Activated B cell treated with CpG ODN at 0.5 μM for 24 hours (primary cell): ENCODE data around the gene KDM5A. TPM values are rescaled to one million over a fixed set of nuclear protein-coding genes. Genes with fewer than 3 reads are reported as not detected.

Experiments
- ATAC-seq: fragments of 200-7000 bp; cut with Tn5 transposase; one replicate; pipeline ENCODE4 v1.10.0; 2021; ENCODE audit warnings: low read depth, mild to moderate bottlenecking, moderate library complexity
- CTCF ChIA-PET: fragments of 350-600 bp; sonication (Branson Sonifier 250); formaldehyde crosslinking; loops from one replicate; lab custom pipeline; 2021; ENCODE audit warnings: antibody characterized with exemption; lab: Charles Lee
- POLR2A ChIA-PET: fragments of 350-600 bp; sonication (Branson Sonifier 250); formaldehyde crosslinking; loops from one replicate; lab custom pipeline; 2021; ENCODE audit warnings: antibody characterized with exemption; lab: Charles Lee
- DNase-seq: peaks from one replicate; pipeline ENCODE4 v3.0.0; 2022
- H3K27ac Mint-ChIP-seq: one replicate; pipeline ENCODE4 v1.8.0; 2020; ENCODE audit warnings: mixed read lengths
- H3K27me3 Mint-ChIP-seq: one replicate; pipeline ENCODE4 v1.8.0; 2021; ENCODE audit warnings: mixed read lengths
- H3K36me3 Mint-ChIP-seq: one replicate; pipeline ENCODE4 v1.8.0; 2021; ENCODE audit warnings: low read depth, mixed read lengths
- H3K4me1 Mint-ChIP-seq: one replicate; pipeline ENCODE4 v1.8.0; 2021; ENCODE audit warnings: mixed read lengths
- H3K4me3 Mint-ChIP-seq: one replicate; pipeline ENCODE4 v1.8.0; 2020; ENCODE audit warnings: mild to moderate bottlenecking, mixed read lengths
- H3K9me3 Mint-ChIP-seq: one replicate; pipeline ENCODE4 v1.8.0; 2020; ENCODE audit warnings: mixed read lengths
- CTCF ChIP-seq: fragments of 200-600 bp; IDR thresholded peaks from one replicate; pipeline ENCODE4 v1.8.0; 2022; ENCODE audit warnings: antibody characterized with exemption, mild to moderate bottlenecking
- intact Hi-C: fragments of 100-400 bp; cut with micrococcal nuclease; formaldehyde crosslinking; loops from one replicate; pipeline ENCODE4 v1.15.1; 2024
- total RNA-seq: library from RNA; stranded (reverse); gene quantifications from 2 replicates; pipeline ENCODE4 v1.2.3, GENCODE V29; 2022

The KDM5A gene
- total RNA-seq, 1 donor from 2014 or later = 135 TPM

- DNase-seq (no peak), ATAC-seq (no peak)
- ChIA-PET CTCF (interaction anchor here (0.6 kb wide), 1 partner anchor 42 kb away, joined by 3 read pairs; no protein-coding TSS in a partner anchor), POLR2A (no interaction called here)
- TF ChIP-seq CTCF = no peak
- Mint-ChIP-seq H3K36me3 (no peaks in the 10 kb centered on the region), H3K9me3 (no peaks in the 10 kb centered on the region), H3K4me3 (no peak overlapping the region), H3K27me3 (peaks cover 46% of the 10 kb centered on the region), H3K4me1 (no peaks in the 10 kb centered on the region), H3K27ac (no peak overlapping the region)
- intact Hi-C loops = no loop called here
Observed at GRCh38 chr12:257521-258321, 131.4 kb downstream of the KDM5A start.

GRCh38 chr12:256958-257357, 132.2 kb downstream of the KDM5A start:
- Mint-ChIP-seq H3K27ac (no peak overlapping the region), H3K4me1 (no peaks in the 10 kb centered on the region), H3K4me3 (no peak overlapping the region), H3K27me3 (peaks cover 43% of the 10 kb centered on the region), H3K9me3 (no peaks in the 10 kb centered on the region), H3K36me3 (no peaks in the 10 kb centered on the region)
- intact Hi-C loops = no loop called here
- CTCF ChIA-PET = interaction anchor here (0.6 kb wide), 1 partner anchor 43 kb away, joined by 3 read pairs; no protein-coding TSS in a partner anchor
- no peak for DNase-seq
- TF ChIP-seq CTCF = no peak
- POLR2A ChIA-PET = no interaction called here
- no peak for ATAC-seq

- TF ChIP-seq CTCF = no peak
- no peaks in the 10 kb centered on the region for H3K4me1 Mint-ChIP-seq
- H3K9me3 Mint-ChIP-seq = no peaks in the 10 kb centered on the region
- ChIA-PET POLR2A (no interaction called here), CTCF (no interaction called here)
- no peak for ATAC-seq
- H3K27ac Mint-ChIP-seq = no peak overlapping the region
- no peaks in the 10 kb centered on the region for H3K36me3 Mint-ChIP-seq
- intact Hi-C loops = no loop called here
- H3K27me3 Mint-ChIP-seq = peaks cover 43% of the 10 kb centered on the region
- no peak for DNase-seq
- no peak overlapping the region for H3K4me3 Mint-ChIP-seq
Observed at GRCh38 chr12:256225-256624, 132.9 kb downstream of the KDM5A start.

GRCh38 chr12:254912-255311, 134.2 kb downstream of the KDM5A start:
- ChIA-PET CTCF (no interaction called here), POLR2A (no interaction called here)
- TF ChIP-seq CTCF = no peak
- intact Hi-C loops = no loop called here
- Mint-ChIP-seq H3K27ac (no peak overlapping the region), H3K27me3 (peaks cover 43% of the 10 kb centered on the region), H3K9me3 (no peaks in the 10 kb centered on the region), H3K36me3 (no peaks in the 10 kb centered on the region), H3K4me1 (no peaks in the 10 kb centered on the region), H3K4me3 (no peak overlapping the region)
- ATAC-seq (no peak), DNase-seq (no peak)

GRCh38 chr12:254039-254438, 135.1 kb downstream of the KDM5A start:
- intact Hi-C loops = no loop called here
- H3K36me3 Mint-ChIP-seq = no peaks in the 10 kb centered on the region
- no peaks in the 10 kb centered on the region for H3K9me3 Mint-ChIP-seq
- DNase-seq (no peak), ATAC-seq (no peak)
- peaks cover 41% of the 10 kb centered on the region for H3K27me3 Mint-ChIP-seq
- no peak for TF ChIP-seq CTCF
- CTCF ChIA-PET = no interaction called here
- H3K4me3 Mint-ChIP-seq = no peak overlapping the region
- H3K27ac Mint-ChIP-seq = no peak overlapping the region
- H3K4me1 Mint-ChIP-seq = no peaks in the 10 kb centered on the region
- POLR2A ChIA-PET = no interaction called here
